HG03354 (cell line): Measurements from ENCODE around the gene OPA3.
A peak's percentile ranks its signal among the peaks of the same experiment; 100 is the strongest.

Experiments used
- ATAC-seq: cut with Tn5 transposase; IDR thresholded peaks from one replicate; pipeline ENCODE4 v1.9.1; 2021; ENCODE audit warnings: mild to moderate bottlenecking; ENCODE audit not compliant: unreplicated experiment, poor library complexity, severe bottlenecking

The OPA3 gene

DNA sequence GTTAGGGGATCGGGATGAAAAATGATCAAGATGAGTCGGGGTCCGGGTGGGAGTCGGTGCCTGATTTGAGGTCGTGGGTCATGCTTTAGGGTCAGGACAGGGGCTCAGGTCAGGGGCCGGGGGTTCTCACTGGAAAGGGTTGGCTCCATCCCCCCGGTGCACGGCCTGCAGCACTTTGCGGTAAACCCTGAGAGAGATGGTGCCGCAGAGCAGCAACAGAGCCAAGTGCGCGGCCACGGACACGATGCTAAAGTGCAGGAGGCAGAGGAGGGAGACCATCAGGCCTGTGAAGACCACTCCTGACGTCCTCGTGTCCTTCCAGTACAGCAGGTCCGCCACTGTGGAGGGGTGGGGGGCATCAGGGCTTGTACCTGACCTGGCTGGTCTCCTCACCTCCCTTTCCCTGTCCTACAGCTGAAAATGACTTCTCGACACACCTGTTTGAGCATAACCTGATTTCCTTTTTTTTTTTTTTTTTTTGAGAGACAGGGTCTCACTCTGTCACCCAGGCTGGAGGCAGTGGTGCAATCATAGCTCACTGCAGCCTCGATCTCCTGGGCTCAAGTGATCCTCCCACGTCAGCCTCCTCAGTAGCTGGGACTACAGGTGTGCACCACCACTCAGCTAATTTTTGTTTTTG lies 95.3 kb downstream of the OPA3 start:
- ATAC-seq, result no peak

DNA sequence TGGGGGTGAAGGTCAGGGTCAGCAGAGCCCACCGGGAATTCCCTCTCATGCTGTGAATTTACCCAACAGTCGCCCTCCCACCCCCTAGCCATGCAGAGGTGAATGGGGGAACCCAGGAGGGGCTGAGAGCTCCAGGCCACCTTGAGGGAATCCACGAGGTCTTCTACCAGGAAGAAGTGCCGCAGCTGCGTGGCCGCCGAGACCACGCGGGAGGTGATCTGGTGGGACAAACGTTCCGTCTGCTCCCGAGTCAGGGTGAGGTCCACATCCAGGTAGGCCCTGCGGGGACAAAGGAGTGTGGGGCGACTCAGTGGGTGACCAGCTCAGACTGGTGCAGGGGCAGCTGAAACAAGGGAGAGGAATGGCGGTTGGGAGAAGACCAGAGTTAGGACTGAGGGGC lies 95.9 kb downstream of the OPA3 start:
- no peak for ATAC-seq

DNA sequence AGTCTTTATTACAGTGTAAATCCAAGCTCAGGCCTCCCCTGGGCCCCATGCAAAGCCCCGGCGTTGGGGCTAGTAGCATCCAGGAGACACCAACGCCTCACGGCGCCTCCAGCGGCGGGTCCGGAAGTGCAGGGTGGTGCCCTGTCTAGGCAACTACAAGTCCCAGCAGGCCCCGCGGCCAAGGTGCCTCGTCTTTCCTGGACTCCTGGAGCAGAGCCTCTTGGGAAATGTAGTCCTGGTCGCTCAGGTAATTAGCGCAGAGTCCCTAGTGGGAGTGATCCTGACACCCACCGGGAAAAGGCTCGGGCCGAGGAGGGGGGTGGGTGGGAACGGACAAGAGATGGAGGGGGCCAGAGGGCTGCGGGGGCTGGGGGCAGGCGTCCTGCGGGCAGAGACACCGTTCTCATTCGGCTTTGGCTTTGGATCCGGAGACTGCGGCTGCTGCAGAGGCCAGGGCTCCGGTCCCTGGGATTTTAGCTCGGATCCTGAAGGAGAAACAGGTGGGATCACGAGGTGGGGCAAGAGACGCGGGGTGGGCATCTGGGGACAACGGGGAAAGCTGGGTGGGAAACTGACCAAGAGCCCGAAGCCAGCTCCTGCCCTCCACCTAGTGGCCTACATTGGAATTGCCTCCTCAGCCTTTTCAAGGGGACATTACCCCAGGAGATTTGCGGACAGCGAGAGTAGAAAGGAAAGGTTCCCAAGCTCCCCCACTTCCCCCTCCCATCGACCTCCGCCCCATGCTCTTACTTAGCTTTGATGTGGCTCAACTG lies 99.1 kb downstream of the OPA3 start:
- peak; percentile 94 for ATAC-seq

DNA sequence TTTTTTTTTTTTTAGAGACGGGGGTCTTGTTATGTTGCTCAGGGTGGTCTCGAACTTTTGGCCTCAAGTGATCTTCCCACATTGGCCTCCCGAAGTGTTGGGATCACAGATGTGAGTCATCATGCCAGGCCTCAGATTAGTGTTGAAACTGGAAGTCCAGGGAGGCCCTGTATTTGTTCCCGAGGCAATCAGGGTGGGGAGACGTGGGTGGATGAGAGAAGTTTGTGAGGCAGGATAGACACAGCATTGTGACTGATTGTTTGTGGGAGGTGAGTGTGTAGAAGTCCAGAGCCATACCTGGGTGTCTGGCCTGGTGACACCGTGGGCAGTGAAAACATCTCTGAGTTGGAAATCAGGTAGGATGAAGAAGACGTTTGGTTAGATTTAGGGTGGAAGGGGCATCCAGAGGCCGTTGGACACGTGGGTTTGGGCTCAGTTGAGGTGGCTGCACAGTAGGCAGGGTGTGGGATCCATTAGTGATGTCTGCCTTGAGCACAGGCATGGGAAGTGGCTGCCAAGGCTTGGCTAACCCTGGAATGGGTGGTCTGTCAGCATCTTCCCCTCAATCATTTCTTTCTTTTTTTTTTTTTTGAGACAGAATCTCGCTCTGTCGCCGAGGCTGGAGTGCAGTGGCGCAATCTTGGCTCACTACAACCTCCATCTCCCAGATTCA lies 100.2 kb downstream of the OPA3 start:
- no peak for ATAC-seq

DNA sequence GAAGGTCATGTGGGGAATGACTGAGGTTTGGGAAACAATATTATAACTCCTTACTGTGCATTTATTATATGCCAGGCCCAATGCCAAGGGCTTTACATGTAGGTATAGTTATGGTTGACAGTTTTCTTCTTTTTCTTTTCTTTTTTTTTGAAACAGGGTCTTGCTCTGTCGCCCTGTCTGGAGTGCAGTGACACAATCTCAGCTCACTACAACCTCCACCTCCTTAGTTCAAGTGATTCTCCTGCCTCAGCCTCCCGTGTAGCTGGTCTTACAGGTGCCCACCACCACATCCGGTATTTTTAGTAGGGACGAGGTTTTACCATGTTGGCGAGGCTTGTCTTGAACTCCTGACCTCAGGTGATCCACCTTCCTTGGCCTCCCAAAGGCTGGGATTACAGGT lies 101.6 kb downstream of the OPA3 start:
- no peak for ATAC-seq

DNA sequence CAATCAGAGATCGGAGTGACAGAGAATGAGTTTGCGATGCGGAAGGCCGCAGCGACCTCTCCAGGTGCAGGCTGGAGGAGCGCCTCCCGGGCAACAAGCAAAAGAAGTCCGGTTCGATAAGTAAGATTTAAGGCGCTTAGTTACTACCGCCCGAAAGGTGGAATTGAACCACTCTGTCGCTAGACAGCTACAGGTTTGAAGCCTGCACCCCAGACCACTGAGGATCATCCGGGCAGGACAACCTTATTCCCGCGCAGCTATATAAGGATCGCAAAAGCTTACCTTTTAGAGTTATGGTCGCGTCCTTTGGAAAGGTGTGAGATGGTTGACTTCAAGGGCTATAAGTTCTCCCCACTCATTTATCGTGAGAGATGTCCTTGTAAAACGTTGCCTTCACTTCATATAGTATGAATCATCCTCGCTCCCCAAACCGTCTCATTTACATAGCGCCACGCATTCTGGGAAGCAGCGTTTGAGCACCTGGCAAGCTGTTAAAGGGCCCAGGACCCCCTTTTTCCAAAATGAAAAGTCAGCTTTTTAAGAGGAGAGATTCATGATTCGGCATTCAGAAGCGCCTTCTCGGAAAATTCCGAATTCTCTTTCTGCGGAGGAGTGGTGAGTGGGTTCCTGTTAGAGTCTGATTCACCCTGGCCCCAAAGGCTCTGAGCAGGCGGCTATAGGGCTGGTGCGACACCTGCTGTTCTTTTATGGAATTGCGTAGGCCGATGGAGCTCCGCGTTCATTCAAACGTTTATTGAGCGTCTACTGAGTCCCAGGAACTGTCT lies 106.0 kb downstream of the OPA3 start:
- ATAC-seq, result peak; percentile 73

DNA sequence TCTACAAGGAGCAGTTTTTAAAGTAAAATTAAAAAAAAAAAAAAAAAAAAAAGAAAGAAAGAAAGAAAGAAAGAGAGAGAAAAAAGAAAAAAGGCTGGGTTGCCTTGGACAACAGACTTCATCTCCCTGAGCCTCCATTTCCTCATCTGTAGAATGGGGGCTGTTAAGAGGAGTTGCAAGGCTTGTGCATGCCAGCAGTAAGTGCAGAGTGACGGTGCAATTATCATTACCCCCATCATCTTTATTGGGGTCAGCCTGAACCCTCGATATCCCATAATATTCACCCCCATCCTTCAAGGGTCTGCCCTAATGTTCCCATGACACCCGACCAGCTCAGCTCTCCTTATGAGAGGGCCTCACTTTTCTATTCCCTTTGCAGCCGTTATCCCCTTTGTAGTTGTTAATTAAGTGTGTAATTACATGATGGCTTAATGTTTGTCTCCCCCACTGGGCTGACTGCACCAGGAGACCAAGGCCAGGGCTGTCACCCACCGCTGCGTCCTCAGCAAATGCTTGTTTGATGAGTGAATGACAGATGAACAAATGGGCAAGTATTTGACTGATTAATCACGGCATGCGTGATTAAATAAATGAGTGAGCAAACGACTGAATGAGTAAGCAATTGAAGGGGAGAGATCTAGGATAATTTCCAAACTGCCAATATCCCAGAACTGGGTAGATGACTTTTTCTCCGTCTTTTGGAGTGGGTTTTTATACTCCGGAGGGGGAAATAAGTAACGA lies 106.7 kb downstream of the OPA3 start:
- ATAC-seq, result no peak
